ENCODE data around the gene TSPAN17.

DNA sequence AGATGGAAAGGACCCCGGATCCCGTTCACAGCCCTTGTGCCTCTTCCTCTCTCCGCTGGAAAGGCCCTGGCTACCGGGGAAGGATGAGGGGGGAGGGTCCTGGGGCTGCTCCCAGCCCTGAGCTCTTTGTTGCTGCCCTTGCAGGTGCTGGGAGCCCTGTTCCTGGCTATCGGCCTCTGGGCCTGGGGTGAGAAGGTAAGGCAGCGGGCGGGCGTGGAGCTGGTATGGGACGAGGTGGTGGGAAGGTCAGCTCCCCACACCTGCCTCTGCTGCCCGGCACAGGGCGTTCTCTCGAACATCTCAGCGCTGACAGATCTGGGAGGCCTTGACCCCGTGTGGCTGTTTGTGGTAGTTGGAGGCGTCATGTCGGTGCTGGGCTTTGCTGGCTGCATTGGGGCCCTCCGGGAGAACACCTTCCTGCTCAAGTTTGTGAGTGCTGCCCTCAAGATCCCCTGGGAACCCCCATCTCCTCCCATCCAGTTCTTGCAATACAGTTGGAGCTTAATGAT, 4.2 kb downstream of the TSPAN17 start:
- TF ChIP-seq POLR2A (IDR thresholded peaks at IDR 0.05; ENCODE audit: low read length) (no peak), GATA1 (IDR thresholded peaks at IDR 0.05; ENCODE audit: low read depth, low read length) (no peak)
